Raji (cell line): ENCODE measurements around the gene ECHS1.

ENCODE experiments used
- POLR2A ChIP-seq: IDR thresholded peaks from 2 replicates; pipeline ENCODE4 v1.6.1; 2011; ENCODE audit warnings: low read depth, low read length, control low read depth; ENCODE audit not compliant: insufficient read depth

ECHS1 gene

DNA sequence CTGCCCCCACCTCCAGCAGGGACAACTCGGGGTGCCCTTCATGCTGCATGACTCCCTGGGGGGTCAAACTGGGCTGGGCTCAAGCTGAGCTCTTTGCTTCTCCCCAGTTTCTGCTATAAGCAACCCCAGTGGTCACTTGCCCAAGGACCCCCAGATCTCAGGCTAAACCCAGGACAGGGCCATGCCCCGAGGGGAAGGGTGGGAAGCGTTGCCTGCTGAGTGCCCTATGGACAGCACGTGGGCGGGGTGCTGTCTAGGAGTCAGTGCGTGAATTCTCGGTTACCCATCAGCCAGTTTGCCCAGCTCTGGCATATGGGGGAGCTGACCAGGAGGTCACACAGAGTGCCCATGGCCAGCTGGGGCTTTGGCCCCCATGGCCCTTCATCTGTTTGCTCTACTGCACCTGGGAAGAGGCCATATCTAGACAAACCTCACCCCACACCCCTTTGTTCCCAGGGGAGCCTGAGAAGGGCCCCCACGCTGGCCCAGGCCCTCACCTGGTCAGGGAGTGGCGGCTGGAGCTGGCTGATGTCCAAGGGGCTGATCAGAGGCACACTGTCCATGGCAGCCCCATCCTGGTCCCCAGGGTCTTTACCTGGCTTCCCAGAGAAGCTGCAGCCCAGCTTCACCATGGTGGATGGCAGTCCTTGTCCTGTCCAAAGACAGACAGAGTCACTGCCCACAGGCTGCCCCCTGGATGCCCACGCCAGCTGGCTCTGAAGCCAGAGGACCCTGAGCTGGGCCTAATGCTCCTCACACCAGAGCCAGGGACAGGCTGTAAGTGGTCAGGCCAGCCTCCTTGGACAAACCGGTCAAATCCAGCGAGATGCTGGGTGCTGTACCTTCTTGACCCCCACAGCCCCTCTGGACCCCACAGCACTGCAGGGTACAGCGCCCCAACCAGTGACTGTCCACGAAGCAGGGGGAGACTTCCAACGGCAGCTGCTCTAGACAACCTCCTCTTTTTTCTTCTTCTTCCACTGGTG lies 44.5 kb downstream of the ECHS1 start:
- no peak for TF ChIP-seq POLR2A

DNA sequence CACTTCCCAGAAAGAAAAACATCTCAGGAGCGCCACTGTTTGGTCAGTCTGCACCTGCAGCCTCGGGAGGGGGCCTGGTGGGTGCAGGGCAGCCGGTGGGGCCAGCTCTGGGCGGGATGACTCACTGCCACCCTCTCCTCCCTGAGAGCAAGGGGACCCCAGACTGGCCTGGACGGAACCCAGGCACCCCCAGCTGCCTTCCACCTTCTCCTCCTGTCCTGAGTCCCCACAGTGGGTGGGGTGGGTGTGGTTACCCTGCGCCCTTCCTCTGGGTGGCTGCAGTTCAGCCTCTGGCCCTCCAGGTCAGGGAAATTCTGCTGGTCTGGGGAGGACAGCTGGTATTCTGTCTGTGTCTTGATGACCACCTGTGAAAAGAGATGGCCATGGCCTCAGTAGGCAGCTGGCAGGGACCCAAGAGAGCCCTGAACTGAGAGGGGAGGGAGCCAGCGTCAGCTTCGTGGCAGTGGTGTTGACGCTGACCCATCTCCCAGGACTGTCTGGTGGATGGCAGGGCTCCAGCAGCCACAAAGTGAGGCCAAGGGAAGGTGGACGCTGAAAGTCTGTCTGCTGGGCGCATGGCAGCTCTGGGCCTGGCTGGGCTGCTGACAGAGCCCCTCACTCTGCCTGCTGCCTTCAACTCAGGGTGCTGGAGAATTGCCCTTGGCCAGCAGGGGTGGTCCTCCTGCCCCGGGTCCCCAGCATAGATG lies 45.4 kb downstream of the ECHS1 start:
- TF ChIP-seq POLR2A, result no peak

DNA sequence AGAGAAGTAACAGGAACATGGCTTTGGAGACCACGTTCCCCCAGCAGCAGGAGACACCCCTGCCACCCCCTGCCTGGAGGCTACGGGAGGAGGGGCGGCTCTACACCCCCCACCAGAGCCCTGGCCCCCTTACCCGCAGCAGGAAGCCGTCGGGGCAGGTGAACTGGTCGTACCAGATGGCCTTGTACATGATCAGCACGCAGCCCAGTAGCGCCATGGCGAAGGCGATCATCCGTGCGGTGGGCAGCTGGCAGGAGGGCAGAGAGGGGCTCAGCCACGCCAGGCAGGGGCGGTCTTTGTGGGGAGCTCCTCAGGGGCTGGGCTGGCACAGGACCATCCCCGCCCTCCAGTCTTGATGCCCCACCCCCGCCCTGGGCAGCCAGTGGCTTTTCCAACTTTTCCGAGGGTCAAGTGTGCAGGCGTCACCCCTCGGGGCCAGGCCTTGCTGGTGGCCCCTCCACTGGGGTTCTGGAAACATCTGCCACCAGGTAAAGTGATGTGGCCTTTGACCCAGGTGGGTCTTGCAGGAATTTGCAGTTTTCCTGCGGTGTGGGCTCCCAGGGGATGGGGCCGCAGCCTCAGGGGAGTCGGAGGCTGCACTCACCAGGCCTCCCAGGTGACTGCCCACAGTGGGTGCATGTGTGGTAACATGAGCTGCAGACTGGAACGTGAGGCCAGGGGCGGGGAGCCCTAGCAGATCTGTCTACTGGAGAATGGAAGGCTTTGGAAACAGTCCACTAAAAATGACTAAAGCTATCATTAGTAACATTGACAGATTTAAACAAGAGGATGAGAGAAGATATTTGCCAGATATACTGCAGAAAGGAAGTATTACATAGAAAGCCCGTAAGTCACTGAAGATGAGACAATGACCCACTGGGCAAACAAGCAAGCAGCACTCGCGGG lies 46.2 kb downstream of the ECHS1 start:
- no peak for TF ChIP-seq POLR2A

DNA sequence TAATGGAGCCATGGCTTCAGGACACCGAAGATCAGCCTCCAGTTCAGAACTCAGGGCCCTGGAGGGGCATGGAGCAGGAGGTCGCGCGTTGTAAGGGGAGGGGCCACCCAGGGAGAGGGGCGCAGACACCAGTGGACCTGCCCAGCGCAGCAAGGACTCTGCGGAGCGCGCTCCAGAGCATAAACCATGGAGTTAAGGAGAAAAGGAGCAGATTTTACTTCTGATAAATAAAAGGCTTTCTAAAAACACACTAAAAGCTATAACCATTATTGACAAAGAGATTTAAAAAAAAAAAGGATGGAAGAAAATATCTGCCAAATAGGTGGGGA lies 47.0 kb downstream of the ECHS1 start:
- TF ChIP-seq POLR2A, result no peak

DNA sequence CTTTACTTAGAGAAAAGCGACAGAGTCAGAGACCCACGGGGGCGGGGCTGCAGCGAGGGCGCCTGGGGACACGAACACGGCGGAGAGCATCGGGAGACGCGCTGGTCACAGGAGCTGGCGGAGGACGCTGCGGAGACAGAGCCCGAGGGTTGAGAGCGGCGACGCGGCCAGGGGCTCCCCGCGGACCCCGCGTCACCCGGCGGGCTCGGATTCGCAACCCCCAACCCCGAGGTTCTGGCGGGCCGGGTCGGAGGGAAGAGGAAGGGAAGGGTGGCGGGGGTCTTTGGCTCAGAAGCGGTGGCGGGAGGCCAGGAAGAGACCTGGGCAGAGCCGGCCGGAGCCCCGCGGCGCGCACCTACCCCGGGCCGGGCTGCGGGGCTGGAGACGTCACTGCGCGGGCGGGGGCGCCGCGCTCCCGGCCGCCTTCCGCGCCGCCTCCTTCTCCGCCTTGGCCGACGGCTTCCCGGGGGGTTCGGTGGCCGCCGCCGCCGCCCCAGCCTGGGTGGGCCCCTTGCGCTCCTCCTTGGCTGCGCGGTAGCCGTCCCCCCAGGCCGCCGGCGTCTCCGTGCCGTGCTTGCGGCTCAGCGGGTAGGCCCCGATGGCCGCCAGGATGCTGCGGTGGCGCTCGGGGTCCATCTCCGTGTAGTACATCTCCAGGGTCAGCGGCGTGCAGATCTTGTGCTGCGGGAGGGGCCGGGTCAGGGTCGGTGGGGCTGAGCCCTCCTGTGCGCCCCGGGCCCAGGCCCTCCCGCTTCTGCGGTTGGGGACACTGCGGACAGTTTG lies 47.5 kb downstream of the ECHS1 start:
- no peak for TF ChIP-seq POLR2A

DNA sequence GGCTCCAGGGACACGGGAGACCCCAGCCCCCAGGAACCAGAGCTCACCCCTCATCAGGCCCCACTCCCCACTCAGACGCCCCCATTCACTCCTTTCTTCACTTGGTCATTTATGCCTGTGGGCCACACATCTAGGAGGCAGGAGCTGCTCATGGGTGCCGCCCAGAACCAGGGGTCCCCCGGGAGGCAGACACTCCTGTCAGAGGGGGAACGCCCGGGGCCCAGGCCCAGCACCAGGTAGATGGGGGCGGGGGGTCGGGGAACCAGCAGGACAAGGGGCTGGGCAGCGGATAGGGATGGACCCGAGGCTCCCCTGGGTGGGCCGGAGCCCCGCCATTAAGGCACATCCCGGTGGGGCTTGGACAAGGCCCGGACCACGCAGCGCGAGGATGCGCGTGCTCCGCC lies 48.3 kb downstream of the ECHS1 start:
- TF ChIP-seq POLR2A, result no peak

DNA sequence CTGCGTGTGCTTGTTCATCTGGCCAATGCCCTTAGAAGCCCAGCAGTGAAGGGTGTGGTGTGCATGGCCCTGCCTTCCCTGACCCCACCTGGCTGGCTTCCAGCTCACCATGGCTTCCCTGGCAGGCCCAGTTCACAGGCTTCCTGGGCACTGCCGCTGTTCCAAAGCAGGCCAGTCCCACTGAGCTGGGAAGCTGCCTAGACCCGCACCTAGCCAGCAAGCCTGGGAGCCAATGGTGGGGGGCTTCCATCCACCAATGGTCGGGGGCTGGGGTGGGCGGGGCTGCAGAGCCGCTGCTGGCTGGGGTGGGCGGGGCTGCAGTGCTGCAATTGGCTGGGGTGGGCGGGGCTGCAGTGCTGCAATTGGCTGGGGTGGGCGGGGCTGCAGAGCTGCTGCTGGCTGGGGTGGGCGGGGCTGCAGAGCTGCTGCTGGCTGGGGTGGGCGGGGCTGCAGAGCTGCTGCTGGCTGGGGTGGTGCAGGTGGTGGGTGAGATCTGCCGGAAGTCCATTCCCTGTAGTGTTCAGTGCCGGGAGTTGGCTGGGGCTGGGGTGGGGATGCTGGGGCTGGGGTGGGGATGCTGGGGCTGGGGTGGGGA lies 48.9 kb downstream of the ECHS1 start:
- TF ChIP-seq POLR2A, result 0 out of 2 replicates have a peak, but pooled peaks have one; percentile 25

DNA sequence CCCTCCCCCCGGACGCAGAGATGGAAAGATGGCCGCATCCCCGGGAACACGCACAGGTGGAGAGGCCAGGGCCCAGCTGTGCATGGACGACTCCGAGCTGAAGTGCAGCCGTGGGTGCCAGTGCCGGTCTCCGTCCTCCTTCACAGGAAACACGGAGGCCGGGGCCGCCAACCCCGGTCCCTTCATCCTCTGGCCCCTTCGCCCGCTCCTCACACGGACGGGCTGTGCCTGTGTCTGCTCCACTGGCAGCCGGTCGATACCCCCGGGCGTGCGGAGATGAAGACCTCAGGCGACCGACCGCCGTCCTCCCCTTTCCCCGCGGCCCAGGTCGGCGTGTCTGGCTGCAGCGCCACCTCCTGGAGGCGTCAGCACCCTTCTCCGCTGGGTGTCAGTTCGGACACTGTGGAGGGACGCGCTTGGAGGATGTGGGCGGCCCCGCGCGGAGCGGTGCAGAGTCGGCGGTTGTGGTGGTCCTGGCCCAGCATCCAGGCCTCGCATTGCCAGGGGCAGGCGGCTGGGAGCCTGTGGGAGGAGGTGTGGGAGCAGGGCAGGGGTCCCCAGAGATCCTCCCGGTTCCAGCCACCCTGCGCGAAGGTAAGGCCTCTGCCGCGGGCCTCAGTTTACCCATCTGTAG lies 54.5 kb downstream of the ECHS1 start:
- no peak for TF ChIP-seq POLR2A

DNA sequence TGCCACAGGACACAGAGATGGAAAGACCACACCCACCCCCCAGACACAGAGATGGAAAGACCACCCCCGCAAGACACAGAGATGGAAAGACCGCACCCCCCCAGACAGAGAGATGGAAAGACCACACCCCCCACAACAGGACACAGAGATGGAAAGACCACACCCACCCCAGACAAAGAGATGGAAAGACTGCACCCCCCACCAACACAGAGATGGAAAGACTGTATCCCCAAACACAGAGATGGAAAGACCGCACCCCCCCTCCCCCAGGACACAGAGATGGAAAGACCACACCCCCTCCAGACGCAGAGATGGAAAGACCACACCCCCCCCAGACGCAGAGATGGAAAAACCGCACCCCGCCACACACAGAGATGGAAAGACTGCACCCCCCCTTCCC lies 56.4 kb downstream of the ECHS1 start:
- no peak for TF ChIP-seq POLR2A

DNA sequence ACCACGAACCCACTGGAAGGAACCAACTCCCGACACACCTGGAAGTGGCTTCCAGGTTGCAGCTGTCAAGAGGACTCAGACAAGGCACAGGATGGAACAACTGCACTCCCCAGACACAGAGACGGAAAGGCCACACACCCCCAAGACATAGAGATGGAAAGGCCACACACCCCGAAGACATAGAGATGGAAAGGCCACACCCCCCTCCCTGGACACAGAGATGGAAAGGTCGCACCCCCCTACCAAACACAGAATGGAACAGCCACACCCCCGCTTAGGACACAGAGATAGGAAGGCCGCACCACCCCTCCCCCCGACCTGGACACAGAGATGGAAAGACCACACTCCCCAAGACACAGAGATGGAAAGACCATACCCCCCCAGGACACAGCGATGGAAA lies 56.9 kb downstream of the ECHS1 start:
- no peak for TF ChIP-seq POLR2A

DNA sequence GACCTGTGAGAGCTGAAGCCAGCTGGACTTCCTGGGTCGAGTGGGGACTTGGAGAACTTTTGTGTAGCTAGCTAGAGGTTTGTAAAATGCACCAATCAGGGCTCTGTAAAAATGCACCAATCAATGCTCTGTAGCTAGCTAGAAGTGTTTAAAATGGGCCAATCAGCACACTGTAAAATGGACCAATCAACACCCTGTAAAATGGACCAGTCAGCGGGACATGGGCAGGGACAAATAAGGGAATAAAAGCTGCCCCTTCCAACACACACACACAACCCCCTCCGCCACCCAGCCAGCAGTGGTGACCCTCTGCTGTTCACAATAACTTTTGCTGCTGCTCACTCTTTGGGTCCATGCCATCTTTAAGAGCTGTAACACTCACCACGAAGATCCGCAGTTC lies 57.3 kb downstream of the ECHS1 start:
- TF ChIP-seq POLR2A, result no peak

DNA sequence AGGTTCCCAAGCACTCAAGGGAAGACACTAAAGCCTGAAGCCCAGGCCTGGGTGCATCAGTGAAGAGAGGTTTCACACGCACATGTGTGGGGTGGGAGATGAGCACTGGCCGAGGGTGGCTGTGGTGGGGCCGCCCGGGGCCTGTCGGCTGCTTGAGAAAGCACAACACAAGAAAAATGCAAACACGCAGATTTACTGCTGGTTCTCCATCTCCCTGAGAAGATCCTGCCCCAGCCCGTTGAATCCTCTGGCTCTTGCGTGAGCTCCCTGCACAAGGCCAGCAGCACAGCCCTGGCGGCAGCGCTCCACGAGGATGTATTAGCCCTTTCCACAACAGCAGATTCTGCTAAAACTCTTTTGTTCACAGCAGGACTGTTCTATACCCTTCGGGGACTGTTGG lies 58.2 kb downstream of the ECHS1 start:
- TF ChIP-seq POLR2A, result no peak

DNA sequence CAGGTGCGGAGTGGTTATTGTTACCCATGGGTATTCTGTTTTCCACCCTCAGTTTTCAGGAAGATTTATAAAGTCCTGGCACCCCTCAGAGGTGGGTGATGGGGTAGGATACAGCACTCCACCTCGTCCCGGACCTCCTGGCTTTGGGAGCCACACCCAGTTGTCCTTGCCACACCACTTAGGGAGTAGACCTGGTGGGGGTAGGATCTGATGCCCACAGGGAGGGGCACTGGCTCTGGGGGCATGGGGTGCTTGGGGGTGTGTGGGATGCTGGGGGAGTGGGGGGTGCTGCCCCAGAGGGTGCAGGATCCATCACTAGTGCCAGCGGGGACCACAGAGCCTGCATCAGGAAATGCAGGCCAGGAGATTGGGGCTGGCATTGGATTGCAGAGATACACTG lies 60.0 kb downstream of the ECHS1 start:
- no peak for TF ChIP-seq POLR2A

DNA sequence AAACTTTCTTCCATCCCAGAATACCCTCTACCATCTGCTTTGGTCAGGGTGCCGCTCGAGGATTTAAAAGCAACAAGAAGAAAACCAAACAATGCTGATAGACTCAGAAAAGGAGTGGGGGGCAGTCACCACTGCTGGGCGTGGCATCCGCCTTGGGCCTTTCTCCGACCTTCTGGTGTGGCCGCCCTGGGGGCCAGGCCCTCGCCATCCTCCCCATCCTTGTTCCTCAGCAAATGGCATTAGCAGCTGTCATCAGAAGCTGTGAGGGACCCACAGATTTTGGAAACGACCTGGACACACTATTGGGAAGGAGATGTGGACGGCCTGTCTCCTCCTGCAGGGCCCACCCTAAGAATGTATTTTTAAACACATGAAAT lies 60.4 kb downstream of the ECHS1 start:
- TF ChIP-seq POLR2A, result no peak
